IgD-negative memory B cell (primary cell): ENCODE results near the gene RCAN3. TPM values are rescaled to one million over a fixed set of nuclear protein-coding genes. Genes with fewer than 3 reads are reported as not detected.
"Not testable (repeated sequence)": the region's sequence is repeated elsewhere in the genome, so short reads cannot be mapped to it uniquely, and the experiment has no call there.

Experiments
- H3K27ac Mint-ChIP-seq, 3 donors: one replicate each; pipeline ENCODE4 v1.8.0; 2020 to 2022; ENCODE audit warnings: mild to moderate bottlenecking in 3 of 3, mixed read lengths in 3 of 3, moderate library complexity in 1 of 3
- H3K27me3 Mint-ChIP-seq: one replicate; pipeline ENCODE4 v1.8.0; 2021; ENCODE audit warnings: mixed read lengths
- H3K36me3 Mint-ChIP-seq: one replicate; pipeline ENCODE4 v1.8.0; 2020; ENCODE audit warnings: mild to moderate bottlenecking, mixed read lengths
- H3K4me1 Mint-ChIP-seq, 3 donors: one replicate each; pipeline ENCODE4 v1.8.0; 2020 to 2022; ENCODE audit warnings: mixed read lengths in 3 of 3, mild to moderate bottlenecking in 1 of 3
- H3K4me3 Mint-ChIP-seq, 4 donors: one replicate each; pipeline ENCODE4 v1.8.0; 2020 to 2022; ENCODE audit warnings: mild to moderate bottlenecking in 4 of 4, mixed read lengths in 4 of 4, moderate library complexity in 3 of 4
- H3K9me3 Mint-ChIP-seq, 3 donors: one replicate each; pipeline ENCODE4 v1.8.0; 2020 to 2021; ENCODE audit warnings: mixed read lengths in 3 of 3, mild to moderate bottlenecking in 1 of 3
- polyA plus RNA-seq: library from polyadenylated mRNA; unstranded; fragments of 300-500 nt; fragmentation: Illumina TruSeq; gene quantifications from one replicate; pipeline ENCODE4 v1.2.3, GENCODE V29; 2021

RCAN3 gene
- polyA plus RNA-seq, 1 donor from 2014 or later = 36.1 TPM

- Mint-ChIP-seq H3K4me1 (peaks cover 9 to 16% (median 12%) of the 10 kb centered on the region in 3 donors), H3K27ac (peak overlapping the region in 2 of 3 donors; percentile 3 to 73)
- H3K36me3 Mint-ChIP-seq, H3K27me3 Mint-ChIP-seq, H3K9me3 Mint-ChIP-seq, H3K4me3 Mint-ChIP-seq: not testable (repeated sequence)
Measured at GRCh38 chr1:24515671-24516209, 13.1 kb downstream of the RCAN3 start.

- Mint-ChIP-seq H3K9me3 (peaks cover 0 to 4% (median 3%) of the 10 kb centered on the region in 3 donors), H3K27ac (peak overlapping the region in 1 of 3 donors; percentile 28), H3K4me3 (no peak overlapping the region), H3K36me3 (peaks cover 6% of the 10 kb centered on the region), H3K4me1 (peaks cover 8 to 15% (median 11%) of the 10 kb centered on the region in 3 donors), H3K27me3 (no peaks in the 10 kb centered on the region)
Measured at GRCh38 chr1:24516506-24516905, 13.9 kb downstream of the RCAN3 start.

GRCh38 chr1:24517898-24518297 is 15.3 kb downstream of the RCAN3 start:
- peaks cover 0 to 4% (median 3%) of the 10 kb centered on the region in 3 donors for H3K9me3 Mint-ChIP-seq
- peaks cover 7 to 12% (median 8%) of the 10 kb centered on the region in 3 donors for H3K4me1 Mint-ChIP-seq
- no peaks in the 10 kb centered on the region for H3K27me3 Mint-ChIP-seq
- no peak overlapping the region for H3K27ac Mint-ChIP-seq
- peaks cover 6% of the 10 kb centered on the region for H3K36me3 Mint-ChIP-seq
- H3K4me3 Mint-ChIP-seq = no peak overlapping the region

- not testable (repeated sequence) for H3K36me3 Mint-ChIP-seq, H3K4me3 Mint-ChIP-seq, H3K9me3 Mint-ChIP-seq, H3K27ac Mint-ChIP-seq, H3K27me3 Mint-ChIP-seq
- H3K4me1 Mint-ChIP-seq = peaks cover 3 to 12% (median 6%) of the 10 kb centered on the region in 3 donors
Measured at GRCh38 chr1:24520282-24520681, 17.6 kb downstream of the RCAN3 start.

GRCh38 chr1:24525606-24526005 is 23.0 kb downstream of the RCAN3 start:
- Mint-ChIP-seq H3K9me3 (no peaks in the 10 kb centered on the region), H3K4me1 (peaks cover 7 to 13% (median 11%) of the 10 kb centered on the region in 3 donors), H3K4me3 (no peak overlapping the region), H3K36me3 (peaks cover 1% of the 10 kb centered on the region), H3K27ac (no peak overlapping the region), H3K27me3 (no peaks in the 10 kb centered on the region)

- peaks cover 5 to 13% (median 11%) of the 10 kb centered on the region in 3 donors for H3K4me1 Mint-ChIP-seq
- H3K27ac Mint-ChIP-seq = no peak overlapping the region
- no peaks in the 10 kb centered on the region for H3K27me3 Mint-ChIP-seq
- no peaks in the 10 kb centered on the region for H3K9me3 Mint-ChIP-seq
- H3K36me3 Mint-ChIP-seq = peaks cover 1% of the 10 kb centered on the region
- no peak overlapping the region for H3K4me3 Mint-ChIP-seq
Measured at GRCh38 chr1:24526045-24526444, 23.4 kb downstream of the RCAN3 start.

GRCh38 chr1:24526940-24527542 is 24.4 kb downstream of the RCAN3 start:
- H3K36me3 Mint-ChIP-seq = peaks cover 1% of the 10 kb centered on the region
- H3K9me3 Mint-ChIP-seq = no peaks in the 10 kb centered on the region
- no peaks in the 10 kb centered on the region for H3K27me3 Mint-ChIP-seq
- H3K4me3 Mint-ChIP-seq = no peak overlapping the region
- H3K27ac Mint-ChIP-seq = no peak overlapping the region
- peaks cover 5 to 13% (median 11%) of the 10 kb centered on the region in 3 donors for H3K4me1 Mint-ChIP-seq

- Mint-ChIP-seq H3K9me3 (no peaks in the 10 kb centered on the region), H3K27me3 (no peaks in the 10 kb centered on the region), H3K4me1 (peaks cover 3 to 18% (median 17%) of the 10 kb centered on the region in 3 donors), H3K4me3 (peak overlapping the region in 1 of 4 donors; percentile 21), H3K36me3 (peaks cover 3% of the 10 kb centered on the region), H3K27ac (no peak overlapping the region)
Measured at GRCh38 chr1:24528744-24529143, 26.1 kb downstream of the RCAN3 start.

GRCh38 chr1:24529292-24529691 is 26.7 kb downstream of the RCAN3 start:
- peaks cover 8 to 23% (median 21%) of the 10 kb centered on the region in 3 donors for H3K4me1 Mint-ChIP-seq
- not testable (repeated sequence) for H3K9me3 Mint-ChIP-seq, H3K27ac Mint-ChIP-seq, H3K36me3 Mint-ChIP-seq, H3K4me3 Mint-ChIP-seq, H3K27me3 Mint-ChIP-seq

GRCh38 chr1:24535021-24535424 is 32.4 kb downstream of the RCAN3 start:
- H3K4me1 Mint-ChIP-seq = peaks cover 38 to 51% (median 48%) of the 10 kb centered on the region in 3 donors
- H3K27me3 Mint-ChIP-seq = peaks cover 3% of the 10 kb centered on the region
- peak overlapping the region; percentile 74 to 95 (median 88) for H3K4me3 Mint-ChIP-seq
- H3K36me3 Mint-ChIP-seq = peaks cover 8% of the 10 kb centered on the region
- peak overlapping the region; percentile 90 to 98 (median 97) for H3K27ac Mint-ChIP-seq
- no peaks in the 10 kb centered on the region for H3K9me3 Mint-ChIP-seq

GRCh38 chr1:24535778-24536177 is 33.1 kb downstream of the RCAN3 start:
- H3K4me3 Mint-ChIP-seq = peak overlapping the region; percentile 74 to 98 (median 88)
- H3K27me3 Mint-ChIP-seq = peaks cover 3% of the 10 kb centered on the region
- peaks cover 46 to 57% (median 56%) of the 10 kb centered on the region in 3 donors for H3K4me1 Mint-ChIP-seq
- peaks cover 6% of the 10 kb centered on the region for H3K36me3 Mint-ChIP-seq
- H3K9me3 Mint-ChIP-seq = no peaks in the 10 kb centered on the region
- H3K27ac Mint-ChIP-seq = peak overlapping the region; percentile 90 to 98 (median 97)

- Mint-ChIP-seq H3K4me3 (peak overlapping the region; percentile 72 to 98 (median 82)), H3K36me3 (peaks cover 6% of the 10 kb centered on the region), H3K9me3 (no peaks in the 10 kb centered on the region), H3K27me3 (peaks cover 3% of the 10 kb centered on the region), H3K4me1 (peaks cover 52 to 63% (median 62%) of the 10 kb centered on the region in 3 donors), H3K27ac (peak overlapping the region; percentile 90 to 98 (median 97))
Measured at GRCh38 chr1:24536391-24536840, 33.8 kb downstream of the RCAN3 start.

GRCh38 chr1:24540051-24540905 is 37.6 kb downstream of the RCAN3 start:
- Mint-ChIP-seq H3K4me1 (peaks cover 48 to 54% (median 53%) of the 10 kb centered on the region in 3 donors), H3K27me3 (peaks cover 3% of the 10 kb centered on the region), H3K27ac (peak overlapping the region in 2 of 3 donors; percentile 83 to 85), H3K9me3 (no peaks in the 10 kb centered on the region), H3K4me3 (peak overlapping the region; percentile 54 to 83 (median 66)), H3K36me3 (peaks cover 3% of the 10 kb centered on the region)

GRCh38 chr1:24540906-24541710 is 38.5 kb downstream of the RCAN3 start:
- Mint-ChIP-seq H3K4me1 (peaks cover 47 to 51% (median 49%) of the 10 kb centered on the region in 3 donors), H3K9me3 (no peaks in the 10 kb centered on the region), H3K27ac (peak overlapping the region in 2 of 3 donors; percentile 7 to 85), H3K27me3 (peaks cover 3% of the 10 kb centered on the region), H3K4me3 (peak overlapping the region; percentile 16 to 83 (median 76)), H3K36me3 (peaks cover 3% of the 10 kb centered on the region)
